ENCODE measurements around the gene COL23A1. TPM values are rescaled to one million over a fixed set of nuclear protein-coding genes. Genes with fewer than 3 reads are reported as not detected.

Gene COL23A1
- total and polyA plus RNA-seq, 2 of the 8 experiments (the other 6 are each of a cell fraction or from before 2014, with no cell fraction given), result 3.1 to 4.7 TPM

DNA sequence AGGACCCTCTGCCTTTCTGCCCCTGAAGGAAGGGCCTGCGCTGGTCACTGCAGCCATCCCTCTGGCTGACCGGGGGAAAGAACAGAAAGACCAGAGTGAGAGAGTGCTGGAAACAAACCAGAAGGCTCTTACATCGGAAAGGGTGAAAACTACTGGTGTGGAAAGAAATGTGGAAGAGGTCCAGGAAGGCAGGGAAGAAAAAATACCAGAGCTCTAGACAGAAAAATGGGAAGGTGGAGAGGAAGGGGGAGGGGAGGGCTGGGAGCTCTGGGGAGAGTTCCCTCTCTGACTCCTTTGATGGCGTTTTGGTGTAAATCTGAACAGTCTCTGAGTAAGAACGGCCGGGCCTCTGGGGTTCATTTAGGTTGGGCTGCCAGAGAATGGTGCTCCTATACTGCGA lies 47.7 kb downstream of the COL23A1 start:
- Histone ChIP-seq H2AK5ac (ENCODE audit: low read depth, low read length) (no peak overlapping the region), H2BK12ac (ENCODE audit: low read depth, low read length) (no peak overlapping the region), H3K4me1 (replicated peaks in 1 of 4; ENCODE audit: control insufficient read depth in 3 of 4, insufficient read depth in 4 of 4, low read length in 3 of 4) (peaks cover 0 to 11% (median 5%) of the 10 kb centered on the region in 4 experiments; a peak in 5 of 7 replicates), H3K4me3 (ENCODE audit: extremely low read depth in 1 of 4, insufficient read depth in 2 of 4, low read depth in 3 of 4, low read length in 4 of 4) (no peak overlapping the region), H3K4me2 (ENCODE audit: insufficient read depth in 1 of 2, low read depth in 2 of 2, low read length in 2 of 2) (no peak overlapping the region), H3K9me3 (ENCODE audit: insufficient read depth in 2 of 2, low read depth in 1 of 2, low read length in 1 of 2) (no peaks in the 10 kb centered on the region), H3K4ac (replicated peaks; ENCODE audit: insufficient read length, low read depth, low read length) (no peak overlapping the region), H3K18ac (ENCODE audit: extremely low read depth, low read length) (no peak overlapping the region; the same call in 1 of the 2 replicates), H3K27me3 (replicated peaks in 1 of 4; ENCODE audit: control insufficient read depth in 3 of 4, extremely low read depth in 1 of 4, insufficient read depth in 3 of 4, low read length in 3 of 4) (no peaks in the 10 kb centered on the region), H2BK15ac (ENCODE audit: low read length) (no peak overlapping the region), H2BK120ac (replicated peaks; ENCODE audit: low read depth, low read length) (no peak overlapping the region), H4K8ac (ENCODE audit: extremely low read depth, insufficient read depth, low read length) (no peak overlapping the region), H3K14ac (ENCODE audit: insufficient read length) (no peak overlapping the region), H3K36me3 (ENCODE audit: control insufficient read depth in 2 of 4, insufficient read depth in 4 of 4, low read length in 3 of 4) (no peaks in the 10 kb centered on the region), H2AFZ (ENCODE audit: low read length) (no peak overlapping the region), H2BK20ac (ENCODE audit: low read length) (no peak overlapping the region), H4K5ac (ENCODE audit: insufficient read length, low read depth, low read length) (no peak overlapping the region), H3K79me2 (ENCODE audit: control insufficient read depth in 1 of 2, insufficient read depth in 2 of 2, low read length in 2 of 2) (no peaks in the 10 kb centered on the region), H2BK5ac (ENCODE audit: low read depth, low read length) (no peak overlapping the region), H3K23ac (ENCODE audit: insufficient read length) (no peak overlapping the region), H4K91ac (replicated peaks; ENCODE audit: insufficient read length, low read length) (no peak overlapping the region), H3K23me2 (ENCODE audit: low read depth, low read length) (peaks cover 2% of the 10 kb centered on the region; the same call in 1 of the 2 replicates), H3K56ac (replicated peaks; ENCODE audit: insufficient read length, low read depth, low read length) (no peak overlapping the region), H3K9ac (replicated peaks in 1 of 4; ENCODE audit: extremely low read depth in 1 of 4, low read depth in 3 of 4, low read length in 3 of 4) (no peak overlapping the region), H3K27ac (ENCODE audit: low read depth, low read length) (no peak overlapping the region), H4K20me1 (replicated peaks in 1 of 2; ENCODE audit: control insufficient read depth in 1 of 2, insufficient read depth in 2 of 2, low read length in 2 of 2) (no peaks in the 10 kb centered on the region), H3K79me1 (ENCODE audit: low read depth, low read length) (no peaks in the 10 kb centered on the region; the same call in 1 of the 2 replicates)
- ChIA-PET CTCF (ENCODE audit: partially characterized antibody) (interaction anchor here (0.6 to 2.3 kb wide), 8 partner anchors 9 to 264 kb away, joined by 3 to 14 read pairs (median 6); no protein-coding TSS in a partner anchor), POLR2A (ENCODE audit: partially characterized antibody) (interaction anchor here (0.8 to 0.9 kb wide), 2 partner anchors 7 to 46 kb away, joined by 3 read pairs; no protein-coding TSS in a partner anchor)
- DNase-seq (ENCODE audit: low read depth in 1 of 2, low spot score in 2 of 2) (no peak), FAIRE-seq (no peak)
- 85% methylated on average over 7 of the region's 7 CpGs; no CpG with 5 or more reads in 1 of the 2 experiments for WGBS, 2 experiments (ENCODE audit: extremely low coverage in 1 of 2, insufficient coverage in 1 of 2, insufficient read length in 1 of 2, insufficient replicate concordance in 2 of 2, low coverage in 1 of 2, low lambda C conversion rate in 2 of 2, missing lambda C conversion rate in 1 of 2)
- TF ChIP-seq SRF (IDR thresholded peaks at IDR 0.05; ENCODE audit: low read depth, low read length) (no peak), SAP30 (IDR thresholded peaks at IDR 0.05; ENCODE audit: insufficient read depth, insufficient replicate concordance, low read length) (no peak), JUND (IDR thresholded peaks at IDR 0.05; ENCODE audit: low read length) (no peak), YY1 (IDR thresholded peaks at IDR 0.05; ENCODE audit: low read depth, low read length) (no peak), CHD1 (IDR thresholded peaks at IDR 0.05; ENCODE audit: low read depth, low read length) (no peak), KDM1A (IDR thresholded peaks at IDR 0.05; ENCODE audit: borderline replicate concordance, low read length) (no peak), TAF7 (optimal IDR thresholded peaks at IDR 0.05; ENCODE audit: borderline replicate concordance, low read depth, low read length) (no peak), CEBPB (IDR thresholded peaks at IDR 0.05; ENCODE audit: low read depth, low read length) (no peak), BRCA1 (IDR thresholded peaks at IDR 0.05; ENCODE audit: low read depth, low read length) (no peak), GABPA (IDR thresholded peaks at IDR 0.05; ENCODE audit: borderline replicate concordance, insufficient read depth, low read length) (no peak), SP2 (IDR thresholded peaks at IDR 0.05; ENCODE audit: low read length) (no peak), BCL11A (IDR thresholded peaks at IDR 0.05; ENCODE audit: low read depth in 2 of 2, low read length in 2 of 2) (no peak)
- TF ChIP-seq, protein P1, sequence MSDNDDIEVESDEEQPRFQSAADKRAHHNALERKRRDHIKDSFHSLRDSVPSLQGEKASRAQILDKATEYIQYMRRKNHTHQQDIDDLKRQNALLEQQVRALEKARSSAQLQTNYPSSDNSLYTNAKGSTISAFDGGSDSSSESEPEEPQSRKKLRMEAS (IDR thresholded peaks at IDR 0.05), result no peak

Data from H1 (cell line).